ENCODE results near the gene PRMT3. TPM values are rescaled to one million over a fixed set of nuclear protein-coding genes. Genes with fewer than 3 reads are reported as not detected.

Gene PRMT3
- total and polyA plus RNA-seq, 2 donors (not counting 3 experiments of a cell fraction or from before 2014, with no cell fraction given) = 6.2 to 13.3 TPM

DNA sequence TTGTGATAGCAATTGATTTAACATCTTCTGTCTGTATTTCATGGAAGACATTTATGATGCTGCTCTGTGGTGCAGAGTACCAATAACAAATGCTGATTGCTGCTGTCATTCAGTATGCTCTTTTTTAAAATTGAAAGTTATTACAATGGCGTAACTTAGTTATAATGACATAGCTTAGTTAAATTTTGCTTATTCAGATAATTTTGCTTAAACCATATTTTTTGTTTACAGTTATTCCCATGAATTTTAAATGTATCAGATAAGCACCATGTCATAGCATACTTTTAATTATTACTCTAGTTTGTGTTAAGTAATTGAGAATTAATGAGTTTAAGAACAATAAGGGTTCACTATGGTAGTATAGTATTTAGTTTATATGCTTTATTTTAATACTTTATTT lies 15.5 kb downstream of the PRMT3 start:
- Histone ChIP-seq H2AFZ (ENCODE audit: low read depth, low read length) (no peak overlapping the region), H3K4me1 (ENCODE audit: control insufficient read depth, extremely low read depth, insufficient read depth, low read length) (no peaks in the 10 kb centered on the region), H3K4me3 (replicated peaks in 1 of 3; ENCODE audit: insufficient read depth in 1 of 3, low read depth in 1 of 3, low read length in 3 of 3) (no peak overlapping the region), H3K36me3 (ENCODE audit: control insufficient read depth in 2 of 2, extremely low read depth in 1 of 2, insufficient read depth in 2 of 2, low read length in 2 of 2) (peaks cover 0 to 6% of the 10 kb centered on the region in 2 experiments), H3K9ac (replicated peaks; ENCODE audit: extremely low read depth, insufficient read depth, low read length) (no peak overlapping the region), H3K9me1 (replicated peaks; ENCODE audit: control insufficient read depth, extremely low read depth, insufficient read depth, low read length) (no peaks in the 10 kb centered on the region), H3K79me2 (ENCODE audit: control insufficient read depth, insufficient read depth, low read length) (no peaks in the 10 kb centered on the region), H3K4me2 (ENCODE audit: insufficient read depth, low read length) (no peak overlapping the region), H3K27ac (ENCODE audit: insufficient read depth, low read depth, low read length) (no peak overlapping the region), H3K27me3 (ENCODE audit: control insufficient read depth in 2 of 2, insufficient read depth in 2 of 2, low read length in 2 of 2) (no peaks in the 10 kb centered on the region), H4K20me1 (replicated peaks; ENCODE audit: control insufficient read depth, extremely low read depth, insufficient read depth, low read length) (no peaks in the 10 kb centered on the region), H3K9me3 (replicated peaks; ENCODE audit: control insufficient read depth, insufficient read depth, low read length) (no peaks in the 10 kb centered on the region)
- TF ChIP-seq POLR2AphosphoS5 (IDR thresholded peaks at IDR 0.05; ENCODE audit: insufficient read depth, low read depth, low read length) (no peak), POLR2A (IDR thresholded peaks at IDR 0.05; ENCODE audit: low read depth, low read length) (no peak), CTCF (IDR thresholded peaks at IDR 0.05; ENCODE audit: extremely low read depth in 1 of 2, insufficient read depth in 1 of 2, low read depth in 1 of 2, low read length in 2 of 2) (no peak), EZH2 (IDR thresholded peaks at IDR 0.05; ENCODE audit: borderline replicate concordance, low read depth, low read length, severe bottlenecking) (no peak), FOS (IDR thresholded peaks at IDR 0.05; ENCODE audit: borderline replicate concordance, insufficient read depth, low read length) (no peak), MYC (IDR thresholded peaks at IDR 0.05; ENCODE audit: low read depth, low read length) (no peak), JUN (IDR thresholded peaks at IDR 0.05; ENCODE audit: borderline replicate concordance, insufficient read depth, insufficient read length, low read depth) (no peak), GATA2 (IDR thresholded peaks at IDR 0.05; ENCODE audit: insufficient read depth, insufficient read length, low read depth, low read length) (no peak), MAX (IDR thresholded peaks at IDR 0.05; ENCODE audit: insufficient read depth, insufficient read length) (no peak)
- ChIA-PET POLR2A (no interaction called here), CTCF (interaction anchor here (1.2 to 6.9 kb wide), 6 partner anchors 8 to 271 kb away, joined by 3 to 131 read pairs (median 5); no protein-coding TSS in a partner anchor)
- no TSS peak for BruUV-seq (replicated peaks)
- dilution Hi-C loops (cut with MboI; ENCODE audit: extremely low pct_ligation_motif_present, low sequenced_read_pairs) (no loop called here), intact Hi-C loops (cut with micrococcal nuclease) (no loop called here)
- FAIRE-seq = no peak
- no peak for DNase-seq (ENCODE audit: low read depth, low spot score)
